Fibroblast of peridontal ligament (primary cell): Measurements from ENCODE around the gene FTO.
A peak's percentile ranks its signal among the peaks of the same experiment; 100 is the strongest.

Experiments
- DNase-seq: peaks from one replicate; pipeline ENCODE4 v3.0.0-alpha.2; 2010; ENCODE audit errors: extremely low read depth

The FTO gene

DNA sequence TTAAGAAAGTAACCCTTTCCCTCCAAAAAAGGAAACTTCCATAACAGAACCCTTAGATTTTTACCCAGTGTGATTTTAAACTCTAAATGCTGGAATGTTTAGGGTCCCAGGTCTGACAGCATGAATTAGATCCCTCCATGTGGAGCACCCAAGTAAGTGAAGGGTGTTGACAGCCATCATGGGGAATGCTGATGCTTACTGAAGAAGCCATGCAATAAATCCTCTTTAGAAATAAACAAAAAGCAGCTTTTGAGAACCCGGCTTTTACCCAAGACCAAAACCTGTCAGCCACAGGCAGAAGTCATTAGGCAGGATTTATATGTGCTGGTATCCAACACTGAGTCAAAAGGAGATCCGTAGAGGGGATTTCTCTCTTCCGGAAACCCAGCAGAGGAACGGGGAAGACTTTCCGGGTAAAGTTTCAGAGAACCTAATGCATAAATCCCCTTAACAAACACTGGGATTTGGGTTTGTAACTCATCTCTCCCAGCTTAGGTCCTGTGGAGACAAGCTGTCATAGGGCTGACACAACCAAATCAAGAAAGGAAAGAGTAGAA lies 295.1 kb downstream of the FTO start:
- no peak for DNase-seq

GRCh38 chr16:53999841-54000240 lies 295.9 kb downstream of the FTO start:
- peak; percentile 85 for DNase-seq

GRCh38 chr16:54000361-54000760 lies 296.4 kb downstream of the FTO start:
- peak; percentile 93 for DNase-seq

DNA sequence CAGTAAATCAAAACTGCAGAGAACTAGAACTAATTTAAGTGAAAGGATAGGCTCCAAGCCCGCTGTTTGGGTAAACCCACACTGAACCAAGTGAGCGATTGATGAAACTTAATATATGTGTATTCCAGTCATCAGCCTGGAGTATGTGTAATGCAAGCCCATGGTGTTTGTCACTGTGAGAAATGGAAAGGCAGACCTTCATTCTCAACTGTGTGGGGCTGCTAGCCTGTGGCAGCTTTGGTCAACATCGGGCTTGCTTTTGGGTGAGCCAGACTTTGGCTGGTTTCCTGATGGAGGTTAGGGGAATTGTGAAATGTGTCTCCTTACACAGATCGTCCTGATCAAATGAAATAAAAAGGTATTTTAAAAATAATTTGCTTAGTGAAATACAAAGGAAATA lies 302.7 kb downstream of the FTO start:
- DNase-seq: peak; percentile 45

GRCh38 chr16:54007504-54007903 lies 303.5 kb downstream of the FTO start:
- DNase-seq: no peak

DNA sequence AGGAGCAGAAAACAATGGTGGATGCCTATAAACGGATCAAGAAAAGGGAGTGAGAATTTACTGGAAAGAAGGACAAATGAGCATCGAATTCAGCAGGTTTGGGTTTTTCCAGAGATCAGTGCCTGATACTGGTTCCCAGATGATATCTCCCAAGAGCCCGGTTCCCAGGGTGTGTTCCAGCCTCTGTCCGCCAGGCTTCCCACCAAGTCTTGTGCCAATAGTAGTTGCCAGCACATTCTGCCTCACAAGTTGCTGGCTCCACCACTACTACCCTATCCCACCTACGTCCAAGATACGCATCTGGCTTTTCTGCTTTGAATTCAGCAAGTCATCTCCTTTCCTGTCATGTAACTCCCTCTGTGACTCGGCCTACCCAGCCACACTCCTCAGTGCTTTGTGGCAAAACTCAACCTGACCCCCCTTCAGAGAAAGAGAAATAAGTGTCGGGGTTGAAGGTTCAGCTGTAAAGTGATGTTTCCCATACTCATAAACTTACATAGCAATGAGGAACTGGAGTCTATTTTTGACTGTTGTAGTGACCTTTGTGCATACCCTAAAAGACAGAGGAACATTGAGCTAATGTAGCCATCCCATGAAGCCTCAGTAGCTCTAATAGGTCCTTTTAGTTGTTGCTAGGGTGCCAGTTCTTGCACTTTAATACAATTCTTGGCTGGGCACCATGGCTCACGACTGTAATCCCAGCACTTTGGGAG lies 305.7 kb downstream of the FTO start:
- DNase-seq: no peak

DNA sequence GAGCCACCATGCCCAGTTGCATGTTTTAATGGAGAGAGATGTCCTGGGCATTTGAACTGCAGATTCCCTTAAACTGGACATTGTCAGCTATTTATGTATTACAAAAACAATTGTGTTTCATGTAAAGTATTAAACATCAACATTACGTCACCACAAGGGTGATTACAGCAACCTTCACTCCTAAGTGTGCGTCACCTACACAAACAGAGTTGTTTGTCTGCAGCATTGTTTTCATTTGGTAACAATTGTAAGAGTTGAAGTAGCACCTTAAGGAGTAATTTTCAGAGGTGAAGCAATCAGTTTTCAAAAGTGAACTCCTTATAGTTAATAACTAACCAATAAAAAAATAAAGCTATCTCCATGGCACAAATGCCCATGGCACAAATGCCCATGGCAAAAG lies 311.2 kb downstream of the FTO start:
- DNase-seq: no peak

DNA sequence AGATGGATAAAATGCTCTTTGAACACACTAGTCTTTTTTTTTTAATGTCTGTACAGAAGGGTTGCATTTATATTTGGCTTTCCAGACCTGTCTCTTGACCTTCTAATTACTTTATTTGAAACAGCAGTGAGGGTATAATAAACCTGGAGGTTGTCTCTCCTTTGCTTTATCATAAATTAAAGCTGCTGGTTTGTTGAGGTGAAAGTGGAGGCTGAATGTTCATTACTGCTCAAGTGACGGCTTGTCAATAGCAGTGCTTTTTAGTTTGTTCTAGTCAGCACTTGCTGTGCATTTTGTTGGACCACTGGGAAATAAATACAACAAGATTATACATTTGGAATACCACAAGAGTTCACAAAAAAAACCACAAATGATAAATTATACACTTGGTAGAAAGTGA lies 318.4 kb downstream of the FTO start:
- no peak for DNase-seq

DNA sequence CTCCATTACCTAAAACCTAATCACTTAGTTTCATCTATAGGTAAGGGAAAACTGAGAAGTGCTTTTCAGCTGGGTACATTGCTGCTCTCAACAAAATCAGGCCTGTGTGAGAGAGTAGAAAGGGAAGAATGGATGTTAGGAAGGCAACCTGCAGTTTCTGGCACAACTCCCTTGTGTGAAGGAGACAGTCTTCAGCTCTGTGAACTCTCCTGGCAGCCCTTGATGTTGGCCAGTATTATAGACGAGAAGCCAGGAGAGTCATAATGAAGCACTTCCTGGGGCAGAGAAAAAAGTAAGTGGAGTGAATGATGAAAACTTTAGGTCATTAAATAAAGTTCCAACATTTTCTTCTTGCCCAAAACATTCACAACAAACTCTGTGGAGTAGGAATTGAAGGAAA lies 322.5 kb downstream of the FTO start:
- DNase-seq: peak; percentile 6

GRCh38 chr16:54027062-54027461 lies 323.1 kb downstream of the FTO start:
- peak; percentile 77 for DNase-seq

GRCh38 chr16:54027558-54027957 lies 323.6 kb downstream of the FTO start:
- peak; percentile 44 for DNase-seq

GRCh38 chr16:54027995-54028394 lies 324.0 kb downstream of the FTO start:
- no peak for DNase-seq

GRCh38 chr16:54030451-54030850 lies 326.5 kb downstream of the FTO start:
- no peak for DNase-seq

GRCh38 chr16:54031107-54031760 lies 327.3 kb downstream of the FTO start:
- DNase-seq: peak; percentile 35

DNA sequence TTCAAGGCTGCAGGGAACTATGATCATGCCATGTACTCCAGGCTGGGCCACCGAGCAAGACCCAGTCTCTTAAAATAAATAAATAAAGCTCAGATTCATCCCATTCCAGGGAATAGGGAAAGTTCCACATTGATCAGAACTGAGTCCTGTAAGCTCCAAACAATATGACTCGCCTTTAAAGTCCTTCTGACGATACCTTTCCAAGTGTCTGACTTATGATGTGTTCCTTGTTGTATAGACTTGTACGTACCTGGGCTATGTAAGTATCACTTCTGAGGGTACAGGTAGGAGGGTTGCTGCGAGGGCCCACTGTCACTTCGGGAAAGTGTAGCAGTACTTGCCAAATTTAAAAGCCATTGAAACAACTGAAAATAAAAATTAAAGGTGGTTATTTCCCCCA lies 329.8 kb downstream of the FTO start:
- DNase-seq: no peak

DNA sequence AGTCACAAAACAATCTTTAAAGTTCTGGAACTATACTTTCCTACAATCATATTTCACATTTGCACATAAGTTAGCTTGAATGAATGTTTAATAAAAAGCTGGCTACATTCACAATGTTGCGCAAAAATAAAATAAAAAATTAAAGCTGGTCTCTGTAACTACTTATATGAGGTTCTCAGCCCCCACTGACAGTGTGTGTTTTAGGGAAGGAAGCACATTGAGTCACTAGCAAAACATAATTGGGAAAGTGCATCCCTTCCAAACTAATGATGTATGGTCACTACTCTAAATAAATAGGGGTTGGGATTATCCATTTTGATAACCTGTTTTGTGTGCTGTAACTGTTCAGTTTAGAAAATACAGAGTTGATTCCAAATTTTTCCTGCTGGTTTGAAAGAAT lies 330.7 kb downstream of the FTO start:
- DNase-seq: peak; percentile 20

GRCh38 chr16:54040480-54040879 lies 336.5 kb downstream of the FTO start:
- no peak for DNase-seq

DNA sequence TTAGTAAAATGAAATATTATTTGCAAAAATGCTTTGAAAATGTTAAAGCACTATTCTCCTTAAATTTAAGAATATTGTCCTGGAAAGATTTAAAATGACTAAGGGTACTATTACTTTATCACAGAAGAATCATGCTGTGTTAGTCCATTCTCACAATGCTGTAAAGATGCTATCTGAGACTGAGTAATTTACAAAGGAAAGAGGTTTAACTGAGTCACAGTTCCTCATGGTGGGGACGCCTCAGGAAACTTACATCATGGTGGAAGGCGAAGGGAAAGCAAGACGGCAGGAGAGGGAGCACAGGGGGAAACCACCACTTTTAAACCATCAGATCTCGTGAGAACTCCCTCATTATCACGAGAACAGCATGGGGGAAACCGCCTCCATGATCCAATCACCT lies 337.0 kb downstream of the FTO start:
- no peak for DNase-seq

- no peak for DNase-seq
Observed at GRCh38 chr16:54048586-54049495, 344.9 kb downstream of the FTO start.

DNA sequence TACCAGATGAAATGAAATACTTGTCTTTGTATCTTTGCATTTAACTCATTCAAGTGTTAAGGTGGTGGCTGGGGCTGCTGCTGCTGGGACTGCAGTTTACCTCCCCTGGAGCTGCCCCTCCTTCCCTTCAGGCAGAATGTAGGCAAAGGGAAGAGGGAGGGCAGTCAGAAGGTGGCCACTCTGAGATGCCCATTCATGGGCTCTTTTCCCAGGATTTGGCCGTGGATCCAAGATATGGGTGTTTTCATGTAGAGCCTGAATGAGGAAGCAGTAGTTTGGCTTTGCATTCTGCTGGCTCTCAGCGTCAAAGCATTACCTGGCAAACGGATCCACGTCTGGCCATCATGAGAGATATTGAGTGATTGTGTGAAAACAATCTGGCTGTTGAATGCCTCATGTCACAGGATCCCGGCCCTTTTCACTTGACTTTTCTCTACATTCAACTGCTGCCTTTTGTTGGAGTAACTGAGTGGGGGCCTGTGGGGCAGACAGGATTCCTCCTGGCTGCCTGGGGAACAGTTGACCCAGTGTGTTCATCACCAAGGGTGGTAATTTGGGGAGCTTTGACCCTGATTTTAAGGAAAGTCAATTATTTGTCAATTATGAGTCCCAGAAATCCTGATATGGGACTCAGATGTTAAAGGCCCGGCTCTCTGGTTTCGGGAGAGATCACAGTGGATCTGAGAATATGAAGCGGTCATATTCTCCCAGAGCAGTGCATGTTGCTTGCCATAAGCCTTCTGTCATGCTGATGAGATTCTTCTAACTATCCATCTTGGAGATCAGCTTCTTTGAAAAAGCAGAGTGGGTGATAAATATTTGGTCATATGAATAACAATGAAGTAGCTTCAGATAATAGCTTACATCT lies 345.9 kb downstream of the FTO start:
- no peak for DNase-seq

- peak; percentile 34 for DNase-seq
Observed at GRCh38 chr16:54050459-54051210, 346.7 kb downstream of the FTO start.
